Neuronal stem cell (in vitro differentiated cells): Measurements from ENCODE around the gene FCMR.

Experiments used
- DNase-seq: peaks from one replicate; pipeline ENCODE4 v3.0.0-alpha.2; 2013; ENCODE audit warnings: low spot score
- H2AFZ ChIP-seq: one replicate; pipeline ENCODE4 v1.6.1; 2013; ENCODE audit warnings: mild to moderate bottlenecking, low read length, inconsistent platforms
- H2AK5ac ChIP-seq: 2 replicates; pipeline ENCODE4 v1.6.1; 2013; ENCODE audit warnings: low read depth, mild to moderate bottlenecking, inconsistent platforms, low read length, moderate library complexity, mixed read lengths
- H2BK120ac ChIP-seq: 2 replicates; pipeline ENCODE4 v1.6.1; 2013; ENCODE audit warnings: low read depth, mild to moderate bottlenecking, inconsistent platforms, low read length, moderate library complexity, mixed read lengths
- H2BK12ac ChIP-seq: one replicate; pipeline ENCODE4 v1.6.1; 2013; ENCODE audit warnings: low read length, inconsistent platforms
- H2BK15ac ChIP-seq: 2 replicates; pipeline ENCODE4 v1.6.1; 2013; ENCODE audit warnings: mild to moderate bottlenecking, low read length, inconsistent platforms, mixed read lengths
- H2BK5ac ChIP-seq: one replicate; pipeline ENCODE4 v1.6.1; 2013; ENCODE audit warnings: inconsistent platforms, mild to moderate bottlenecking, low read length, moderate library complexity
- H3K14ac ChIP-seq: one replicate; pipeline ENCODE4 v1.6.1; 2013; ENCODE audit warnings: low read length, inconsistent platforms
- H3K18ac ChIP-seq: 2 replicates; pipeline ENCODE4 v1.6.1; 2013; ENCODE audit warnings: low read length, inconsistent platforms
- H3K23ac ChIP-seq: 2 replicates; pipeline ENCODE4 v1.6.1; 2013; ENCODE audit warnings: low read depth, mild to moderate bottlenecking, mixed read lengths, low read length, inconsistent platforms; ENCODE audit not compliant: poor library complexity
- H3K27ac ChIP-seq: replicated peaks from 3 replicates; pipeline ENCODE4 v1.5.1; 2013; ENCODE audit warnings: low read length, inconsistent platforms
- H3K27me3 ChIP-seq, 3 experiments: 2 replicates each; pipeline ENCODE4 v1.6.1; 2013; ENCODE audit warnings: low read length in 3 of 3, mild to moderate bottlenecking in 2 of 3, inconsistent platforms in 1 of 3, low read depth in 1 of 3, mixed read lengths in 1 of 3, moderate library complexity in 1 of 3; ENCODE audit not compliant: control insufficient read depth in 3 of 3, insufficient read depth in 3 of 3
- H3K36me3 ChIP-seq, 2 donors: replicated peaks in 1 of 2; 2 replicates each; pipeline ENCODE4 v1.6.1; 2013; ENCODE audit warnings: low read length in 2 of 2; ENCODE audit not compliant: control insufficient read depth in 2 of 2, insufficient read depth in 2 of 2
- H3K4ac ChIP-seq: 2 replicates; pipeline ENCODE4 v1.6.1; 2013; ENCODE audit warnings: inconsistent platforms, mild to moderate bottlenecking, low read length, moderate library complexity
- H3K4me1 ChIP-seq, 2 donors: 1 replicate in 1 of 2; 2 replicates in 1 of 2; pipeline ENCODE4 v1.6.1; 2013; ENCODE audit warnings: low read length in 2 of 2, low read depth in 1 of 2; ENCODE audit not compliant: control insufficient read depth in 2 of 2, insufficient read depth in 1 of 2
- H3K4me2 ChIP-seq: one replicate; pipeline ENCODE4 v1.6.1; 2013; ENCODE audit warnings: mild to moderate bottlenecking, low read length, inconsistent platforms; ENCODE audit not compliant: insufficient read depth, poor library complexity, severe bottlenecking
- H3K4me3 ChIP-seq, 2 donors: 2 replicates each; pipeline ENCODE4 v1.5.1; 2013; ENCODE audit warnings: low read length in 2 of 2, mild to moderate bottlenecking in 2 of 2, inconsistent platforms in 1 of 2, moderate library complexity in 1 of 2
- H3K79me1 ChIP-seq: one replicate; pipeline ENCODE4 v1.6.1; 2013; ENCODE audit warnings: low read depth, mild to moderate bottlenecking, inconsistent platforms, low read length, moderate library complexity
- H3K9ac ChIP-seq: one replicate; pipeline ENCODE4 v1.6.1; 2013; ENCODE audit warnings: mild to moderate bottlenecking, low read depth, low read length, inconsistent platforms; ENCODE audit not compliant: poor library complexity
- H3K9me3 ChIP-seq, 2 donors: replicated peaks in 1 of 2; 2 replicates each; pipeline versions ENCODE3 to v1.6.1; 2013; ENCODE audit warnings: low read length in 2 of 2, mild to moderate bottlenecking in 2 of 2, inconsistent platforms in 1 of 2, low read depth in 1 of 2, mixed read lengths in 1 of 2, moderate library complexity in 1 of 2; ENCODE audit not compliant: control insufficient read depth in 2 of 2, insufficient read depth in 1 of 2
- H4K8ac ChIP-seq: one replicate; pipeline ENCODE4 v1.6.1; 2013; ENCODE audit warnings: low read depth, mild to moderate bottlenecking, inconsistent platforms, low read length, moderate library complexity
- H4K91ac ChIP-seq: one replicate; pipeline ENCODE4 v1.6.1; 2013; ENCODE audit warnings: low read length, low read depth, mild to moderate bottlenecking, inconsistent platforms; ENCODE audit not compliant: poor library complexity
- WGBS, 2 donors: extraction: QIAGEN DNeasy Blood & Tissue Kit; methylation state at CpG; one replicate each; pipeline ENCODE4 v1.1.7; 2013; ENCODE audit warnings: missing lambda C conversion rate in 2 of 2, mixed read lengths in 1 of 2; ENCODE audit not compliant: insufficient read length in 2 of 2, insufficient replicate concordance in 1 of 2; ENCODE audit errors: extremely low coverage in 2 of 2; 5-methylcytosine and 5-hydroxymethylcytosine counted together

Gene FCMR

DNA sequence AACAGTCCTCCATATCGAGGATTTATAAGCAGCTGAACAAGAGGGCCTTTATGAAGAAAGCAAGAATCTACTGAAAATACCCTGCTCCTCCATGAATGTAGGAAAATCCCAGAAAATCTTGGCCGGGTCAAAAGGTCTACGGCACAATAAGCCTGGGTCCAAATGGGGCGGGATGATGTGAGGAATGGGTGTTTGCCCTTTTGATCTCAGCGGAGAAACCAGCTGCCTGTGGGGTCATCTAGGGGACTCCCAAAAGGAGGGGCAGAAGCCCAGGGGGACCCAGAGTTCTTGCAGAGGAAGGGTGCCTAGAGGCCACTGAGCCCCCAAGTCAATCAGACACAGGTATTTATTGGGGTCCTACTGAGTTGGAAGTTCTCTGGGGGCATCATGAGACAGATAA lies 35.9 kb upstream of the FCMR start:
- Histone ChIP-seq H2AK5ac (no peak overlapping the region), H3K4me3 (no peak overlapping the region), H3K4me1 (peaks cover 3 to 6% of the 10 kb centered on the region in 2 donors), H3K36me3 (no peaks in the 10 kb centered on the region), H4K8ac (no peak overlapping the region), H3K23ac (no peak overlapping the region), H3K4ac (no peak overlapping the region), H2AFZ (no peak overlapping the region), H3K18ac (no peak overlapping the region), H2BK5ac (no peak overlapping the region), H3K14ac (no peak overlapping the region), H2BK120ac (no peak overlapping the region), H3K4me2 (no peak overlapping the region), H3K27ac (no peak overlapping the region), H3K79me1 (no peaks in the 10 kb centered on the region), H4K91ac (no peak overlapping the region), H2BK12ac (no peak overlapping the region), H3K9ac (no peak overlapping the region), H3K27me3 (peaks cover 0 to 18% (median 0%) of the 10 kb centered on the region in 3 experiments), H3K9me3 (no peaks in the 10 kb centered on the region), H2BK15ac (no peak overlapping the region)
- no CpG with 5 or more reads among the region's 5 CpGs for WGBS, 2 donors
- no peak for DNase-seq

DNA sequence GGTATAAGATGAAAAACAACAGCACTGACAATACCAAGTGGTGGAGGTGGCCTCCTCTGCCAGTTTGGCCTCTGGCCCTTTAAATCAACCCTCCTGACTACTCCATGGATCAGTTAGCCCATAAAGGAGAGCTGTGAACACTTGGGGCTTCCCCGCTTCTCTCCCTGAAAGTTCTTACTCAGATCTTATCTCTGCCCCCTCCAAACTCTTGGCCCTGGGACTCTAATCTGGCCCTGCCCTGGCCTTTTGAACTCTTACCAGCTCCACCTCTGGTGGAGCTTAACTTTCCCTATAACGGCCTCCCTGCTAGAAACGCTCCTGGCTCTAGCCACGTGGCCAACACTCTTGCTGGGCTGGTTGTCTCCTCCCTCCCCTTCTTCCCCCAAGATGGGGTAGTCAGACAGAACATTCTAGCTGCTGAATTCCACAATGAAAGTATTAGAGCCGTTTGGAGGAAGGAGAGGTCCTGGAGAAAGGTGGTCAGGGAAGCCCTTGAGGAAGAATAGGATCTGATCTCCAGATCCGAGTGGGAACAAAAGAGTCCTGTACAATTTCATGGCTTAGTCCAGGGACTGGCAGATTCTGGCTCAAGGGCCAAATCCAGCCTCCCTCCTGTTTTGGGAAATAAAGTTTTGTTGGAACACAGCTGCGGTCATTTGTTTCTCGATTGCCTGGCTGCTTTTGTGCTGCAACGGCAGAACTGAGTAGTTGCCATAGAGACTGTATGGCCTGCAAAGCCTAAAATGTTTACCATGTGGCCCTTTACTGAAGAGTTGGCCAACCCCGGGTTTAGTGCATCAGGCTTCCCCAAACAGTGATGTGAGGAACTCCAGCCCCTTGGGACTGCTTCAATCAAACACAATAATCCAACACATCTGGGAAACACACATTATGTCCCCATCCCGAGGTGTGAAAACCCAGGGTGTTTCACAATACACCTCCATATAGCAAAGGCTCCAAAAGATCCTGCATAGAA lies 34.0 kb upstream of the FCMR start:
- Histone ChIP-seq H2BK12ac (no peak overlapping the region), H4K91ac (no peak overlapping the region), H4K8ac (no peak overlapping the region), H3K27me3 (peaks cover 0 to 18% (median 0%) of the 10 kb centered on the region in 3 experiments), H3K4me1 (peaks cover 3 to 6% of the 10 kb centered on the region in 2 donors), H3K27ac (no peak overlapping the region), H3K36me3 (no peaks in the 10 kb centered on the region), H2AFZ (peak overlapping the region; percentile 71), H3K18ac (peak overlapping the region; percentile 11), H3K9me3 (no peaks in the 10 kb centered on the region), H2BK15ac (no peak overlapping the region), H3K79me1 (no peaks in the 10 kb centered on the region), H3K4me3 (no peak overlapping the region), H2AK5ac (no peak overlapping the region), H3K23ac (no peak overlapping the region), H2BK5ac (no peak overlapping the region), H2BK120ac (no peak overlapping the region), H3K4ac (no peak overlapping the region), H3K14ac (no peak overlapping the region), H3K9ac (no peak overlapping the region), H3K4me2 (no peak overlapping the region)
- DNase-seq, result no peak
- no CpG with 5 or more reads among the region's 11 CpGs for WGBS, 2 donors

DNA sequence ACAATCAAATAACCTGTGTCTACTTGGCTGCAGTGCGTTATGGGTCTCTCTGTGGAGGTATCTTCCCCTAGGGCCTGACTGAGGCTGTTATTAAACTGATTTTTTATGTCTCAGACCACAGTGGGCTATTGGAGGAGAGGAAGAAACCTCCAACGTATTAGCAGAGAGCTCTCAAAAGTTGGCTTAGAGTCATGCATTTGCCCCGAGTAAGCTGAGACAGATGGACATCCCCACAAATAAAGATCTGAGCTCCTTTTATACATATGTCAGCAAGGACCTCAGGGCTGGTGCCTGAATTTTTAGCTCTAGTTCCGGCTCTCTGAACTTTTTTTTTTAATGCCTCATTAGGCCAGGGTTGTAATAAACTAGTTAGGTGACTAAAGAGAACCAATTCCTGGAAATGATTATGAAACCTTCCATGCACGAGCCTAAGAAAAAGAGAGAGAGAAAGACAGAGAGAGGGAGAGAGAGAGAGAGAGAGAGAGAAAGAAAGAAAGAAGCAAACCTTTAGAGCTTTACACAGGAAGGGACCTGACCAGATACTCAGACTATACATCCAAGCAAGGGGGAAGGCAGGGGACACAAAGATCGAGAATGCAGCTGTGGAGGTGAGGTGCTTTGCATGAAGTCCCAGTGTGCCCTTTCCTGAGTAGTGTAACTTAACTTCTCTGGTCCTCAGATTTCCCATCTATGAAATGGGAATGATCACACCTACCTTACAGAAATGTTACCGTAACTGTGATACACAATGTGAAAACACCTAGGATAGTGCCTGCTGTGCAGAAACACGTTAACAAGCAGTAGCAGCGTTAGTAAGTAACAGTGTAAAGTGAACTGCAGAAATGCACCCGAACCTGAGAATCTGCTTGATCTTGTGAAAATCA lies 33.0 kb upstream of the FCMR start:
- no peaks in the 10 kb centered on the region for H3K36me3 ChIP-seq
- H3K9ac ChIP-seq, result no peak overlapping the region
- H3K18ac ChIP-seq, result no peak overlapping the region
- H3K4ac ChIP-seq, result no peak overlapping the region
- H3K4me3 ChIP-seq, result no peak overlapping the region
- H2BK15ac ChIP-seq, result no peak overlapping the region
- H3K23ac ChIP-seq, result no peak overlapping the region
- no peak overlapping the region for H3K14ac ChIP-seq
- no peak overlapping the region for H2BK120ac ChIP-seq
- H4K8ac ChIP-seq, result no peak overlapping the region
- no peak overlapping the region for H2AFZ ChIP-seq
- H3K79me1 ChIP-seq, result no peaks in the 10 kb centered on the region
- WGBS, 2 donors, result no CpG with 5 or more reads among the region's 10 CpGs
- no peak overlapping the region for H3K4me2 ChIP-seq
- no peak overlapping the region for H2BK12ac ChIP-seq
- peaks cover 0 to 17% (median 0%) of the 10 kb centered on the region in 3 experiments for H3K27me3 ChIP-seq
- H2BK5ac ChIP-seq, result no peak overlapping the region
- no peaks in the 10 kb centered on the region for H3K9me3 ChIP-seq
- no peak for DNase-seq
- H3K4me1 ChIP-seq, result peaks cover 3 to 6% of the 10 kb centered on the region in 2 donors
- no peak overlapping the region for H3K27ac ChIP-seq
- H4K91ac ChIP-seq, result no peak overlapping the region
- H2AK5ac ChIP-seq, result no peak overlapping the region

- no peak overlapping the region for H3K27ac ChIP-seq
- H4K8ac ChIP-seq, result no peak overlapping the region
- H2BK15ac ChIP-seq, result no peak overlapping the region
- no peaks in the 10 kb centered on the region for H3K36me3 ChIP-seq
- H2AK5ac ChIP-seq, result no peak overlapping the region
- no peak overlapping the region for H2BK120ac ChIP-seq
- H4K91ac ChIP-seq, result peak overlapping the region; percentile 27
- H2BK12ac ChIP-seq, result no peak overlapping the region
- no peaks in the 10 kb centered on the region for H3K9me3 ChIP-seq
- H3K14ac ChIP-seq, result no peak overlapping the region
- no peak for DNase-seq
- WGBS, 2 donors, result no CpG with 5 or more reads among the region's 2 CpGs
- H3K4ac ChIP-seq, result no peak overlapping the region
- H3K4me3 ChIP-seq, result no peak overlapping the region
- H3K4me2 ChIP-seq, result no peak overlapping the region
- no peak overlapping the region for H2BK5ac ChIP-seq
- H3K9ac ChIP-seq, result peak overlapping the region; percentile 5
- H2AFZ ChIP-seq, result no peak overlapping the region
- H3K27me3 ChIP-seq, result peaks cover 0 to 23% (median 0%) of the 10 kb centered on the region in 3 experiments
- no peaks in the 10 kb centered on the region for H3K79me1 ChIP-seq
- peak overlapping the region; percentile 25 for H3K18ac ChIP-seq
- no peak overlapping the region for H3K23ac ChIP-seq
- H3K4me1 ChIP-seq, result peaks cover 3 to 6% of the 10 kb centered on the region in 2 donors
Measured at GRCh38 chr1:206953626-206954025, 31.9 kb upstream of the FCMR start.
